ENCODE measurements around the gene GTF3C5. TPM values are rescaled to one million over a fixed set of nuclear protein-coding genes. Genes with fewer than 3 reads are reported as not detected.

Gene GTF3C5
- polyA plus RNA-seq, 1 donor from 2014 or later, result 103 TPM

GRCh38 chr9:133026426-133026825, 4.4 kb upstream of the GTF3C5 start:
- no peak overlapping the region for H3K9ac ChIP-seq (ENCODE audit: low read length)
- H4K20me1 ChIP-seq (ENCODE audit: insufficient read depth), result no peaks in the 10 kb centered on the region
- H2AFZ ChIP-seq (ENCODE audit: low read depth, low read length), result no peak overlapping the region
- H3K4me3 ChIP-seq (ENCODE audit: low read length), result no peak overlapping the region
- no peaks in the 10 kb centered on the region for H3K27me3 ChIP-seq (ENCODE audit: insufficient read depth, low read depth, low read length)
- no peak overlapping the region for H3K27ac ChIP-seq (ENCODE audit: low read length)
- TF ChIP-seq REST (IDR thresholded peaks at IDR 0.05; ENCODE audit: borderline replicate concordance), result no peak
- TF ChIP-seq MXI1 (conservative IDR thresholded peaks at IDR 0.05; ENCODE audit: poor library complexity, severe bottlenecking), result no peak
- TF ChIP-seq RAD21 (conservative IDR thresholded peaks at IDR 0.05), result no peak
- H3K4me2 ChIP-seq (ENCODE audit: low read length), result no peak overlapping the region
- no peaks in the 10 kb centered on the region for H3F3A ChIP-seq (ENCODE audit: insufficient read depth, low read length, poor library complexity, severe bottlenecking)
- H3K9me2 ChIP-seq (ENCODE audit: insufficient read depth, low read length), result no peaks in the 10 kb centered on the region
- H3K9me3 ChIP-seq (ENCODE audit: low read length), result no peaks in the 10 kb centered on the region
- H3K79me2 ChIP-seq (replicated peaks; ENCODE audit: insufficient read depth, low read length), result peaks cover 4% of the 10 kb centered on the region
- no peaks in the 10 kb centered on the region for H3K36me3 ChIP-seq (ENCODE audit: insufficient read depth, low read length)

GRCh38 chr9:133027134-133027533, 3.7 kb upstream of the GTF3C5 start:
- Histone ChIP-seq H3K4me2 (ENCODE audit: low read length) (no peak overlapping the region), H4K20me1 (ENCODE audit: insufficient read depth) (no peaks in the 10 kb centered on the region), H3F3A (ENCODE audit: insufficient read depth, low read length, poor library complexity, severe bottlenecking) (no peaks in the 10 kb centered on the region), H3K36me3 (ENCODE audit: insufficient read depth, low read length) (no peaks in the 10 kb centered on the region), H3K9me2 (ENCODE audit: insufficient read depth, low read length) (no peaks in the 10 kb centered on the region), H2AFZ (ENCODE audit: low read depth, low read length) (no peak overlapping the region), H3K27ac (ENCODE audit: low read length) (no peak overlapping the region), H3K79me2 (replicated peaks; ENCODE audit: insufficient read depth, low read length) (peaks cover 12% of the 10 kb centered on the region), H3K9me3 (ENCODE audit: low read length) (no peaks in the 10 kb centered on the region), H3K9ac (ENCODE audit: low read length) (no peak overlapping the region), H3K4me3 (ENCODE audit: low read length) (no peak overlapping the region), H3K27me3 (ENCODE audit: insufficient read depth, low read depth, low read length) (no peaks in the 10 kb centered on the region)
- TF ChIP-seq REST (IDR thresholded peaks at IDR 0.05; ENCODE audit: borderline replicate concordance) (no peak), CTCF (IDR thresholded peaks at IDR 0.05; ENCODE audit: poor library complexity, severe bottlenecking) (no peak), RAD21 (conservative IDR thresholded peaks at IDR 0.05) (no peak), SMC3 (conservative IDR thresholded peaks at IDR 0.05; ENCODE audit: poor library complexity) (no peak), MXI1 (conservative IDR thresholded peaks at IDR 0.05; ENCODE audit: poor library complexity, severe bottlenecking) (no peak), TAF1 (IDR thresholded peaks at IDR 0.05; ENCODE audit: low read depth) (no peak), EP300 (conservative IDR thresholded peaks at IDR 0.05; ENCODE audit: poor library complexity, severe bottlenecking) (no peak), EZH2 (IDR thresholded peaks at IDR 0.05; ENCODE audit: borderline replicate concordance, insufficient read depth, low read length, poor library complexity, severe bottlenecking) (no peak), POLR2AphosphoS5 (IDR thresholded peaks at IDR 0.05) (no peak)

All from neural cell (in vitro differentiated cells).